ENCODE data around the gene BBOX1.

- TF ChIP-seq YY1 (IDR thresholded peaks at IDR 0.05; ENCODE audit: insufficient read depth, insufficient read length) (no peak), SUZ12 (IDR thresholded peaks at IDR 0.05; ENCODE audit: extremely low read depth, insufficient read depth, insufficient read length) (no peak), ZNF274 (IDR thresholded peaks at IDR 0.05; ENCODE audit: low read depth, low read length) (no peak)
These were observed 120.5 kb downstream of the BBOX1 start for GRCh38 chr11:27161071-27161470.

Data from NT2/D1 (cell line).